Measurements from ENCODE around the gene PADI2.

PADI2 gene

GRCh38 chr1:17053685-17054410 lies 65.4 kb downstream of the PADI2 start, which contains the start of gene SDHB:
Gene SDHB, minus strand, starts transcription at chr1:17054032. Its CDS starts 13 bp downstream, at chr1:17054019.
- DNase-seq (ENCODE audit: low spot score) = peak; percentile 99

GRCh38 chr1:17053086-17053684 lies 66.1 kb downstream of the PADI2 start:
- DNase-seq (ENCODE audit: low spot score) = no peak

GRCh38 chr1:17052641-17053040 lies 66.6 kb downstream of the PADI2 start:
- no peak for DNase-seq (ENCODE audit: low spot score)

GRCh38 chr1:17052038-17052437 lies 67.2 kb downstream of the PADI2 start:
- no peak for DNase-seq (ENCODE audit: low spot score)

GRCh38 chr1:17047924-17048323 lies 71.3 kb downstream of the PADI2 start:
- DNase-seq (ENCODE audit: low spot score) = no peak

- no peak for DNase-seq (ENCODE audit: low spot score)
Observed at GRCh38 chr1:17046334-17046657, 73.0 kb downstream of the PADI2 start.

- DNase-seq (ENCODE audit: low spot score) = peak; percentile 42
Observed at GRCh38 chr1:17045634-17046333, 73.5 kb downstream of the PADI2 start.

- DNase-seq (ENCODE audit: low spot score) = no peak
Observed at GRCh38 chr1:17045150-17045549, 74.1 kb downstream of the PADI2 start.

GRCh38 chr1:17043676-17044075 lies 75.6 kb downstream of the PADI2 start:
- DNase-seq (ENCODE audit: low spot score) = no peak

GRCh38 chr1:17040135-17040534 lies 79.1 kb downstream of the PADI2 start:
- no peak for DNase-seq (ENCODE audit: low spot score)

- no peak for DNase-seq (ENCODE audit: low spot score)
Observed at GRCh38 chr1:17039522-17039921, 79.7 kb downstream of the PADI2 start.

- no peak for DNase-seq (ENCODE audit: low spot score)
Observed at GRCh38 chr1:17033481-17033880, 85.8 kb downstream of the PADI2 start.

- DNase-seq (ENCODE audit: low spot score) = no peak
Observed at GRCh38 chr1:17032741-17033140, 86.5 kb downstream of the PADI2 start.

- DNase-seq (ENCODE audit: low spot score) = no peak
Observed at GRCh38 chr1:17031436-17031835, 87.8 kb downstream of the PADI2 start.

- DNase-seq (ENCODE audit: low spot score) = no peak
Observed at GRCh38 chr1:17030206-17030605, 89.0 kb downstream of the PADI2 start.

- no peak for DNase-seq (ENCODE audit: low spot score)
Observed at GRCh38 chr1:17028662-17029188, 90.5 kb downstream of the PADI2 start.

- DNase-seq (ENCODE audit: low spot score) = no peak
Observed at GRCh38 chr1:17027900-17028299, 91.4 kb downstream of the PADI2 start.

- no peak for DNase-seq (ENCODE audit: low spot score)
Observed at GRCh38 chr1:17027403-17027802, 91.8 kb downstream of the PADI2 start.

GRCh38 chr1:17024721-17025120 lies 94.5 kb downstream of the PADI2 start:
- no peak for DNase-seq (ENCODE audit: low spot score)

GRCh38 chr1:17023573-17023972 lies 95.7 kb downstream of the PADI2 start:
- no peak for DNase-seq (ENCODE audit: low spot score)

- no peak for DNase-seq (ENCODE audit: low spot score)
Observed at GRCh38 chr1:17023102-17023501, 96.1 kb downstream of the PADI2 start.

- DNase-seq (ENCODE audit: low spot score) = no peak
Observed at GRCh38 chr1:17021896-17022295, 97.4 kb downstream of the PADI2 start.

GRCh38 chr1:17020502-17020901 lies 98.7 kb downstream of the PADI2 start:
- no peak for DNase-seq (ENCODE audit: low spot score)

Data from germinal center (tissue), 1 donor.